Stomach (tissue), 4 donors: Measurements from ENCODE around the gene SPRR2G.
A peak's percentile ranks its signal among the peaks of the same experiment; 100 is the strongest.

Experiments
- EP300 ChIP-seq: sonication (generic); formaldehyde crosslinking; IDR thresholded peaks from one replicate; pipeline ENCODE4 v1.6.1; 2017; ENCODE audit warnings: antibody characterized with exemption
- POLR2A ChIP-seq, 4 donors: fragments of 450-650 bp; IDR thresholded peaks; one replicate each; pipeline ENCODE4 v1.6.1; 2016; ENCODE audit warnings: antibody characterized with exemption in 4 of 4, control low read depth in 2 of 4, mild to moderate bottlenecking in 1 of 4, moderate library complexity in 1 of 4
- POLR2AphosphoS5 ChIP-seq, 3 donors: sonication (generic); formaldehyde crosslinking; IDR thresholded peaks; one replicate each; pipeline ENCODE4 v1.6.1; 2016; ENCODE audit warnings: antibody characterized with exemption in 3 of 3
- TF ChIP-seq, protein P1 (sequence below), 7 experiments: fragments of 450-650 bp in 4 of 7; fragments of 200-600 bp in 3 of 7; sonication (generic) in 3 of 7; IDR thresholded peaks; one replicate each; pipeline ENCODE4 v1.5.1; 2016 to 2019; ENCODE audit warnings: antibody characterized with exemption in 7 of 7, control low read depth in 2 of 7, mild to moderate bottlenecking in 1 of 7

DNA sequence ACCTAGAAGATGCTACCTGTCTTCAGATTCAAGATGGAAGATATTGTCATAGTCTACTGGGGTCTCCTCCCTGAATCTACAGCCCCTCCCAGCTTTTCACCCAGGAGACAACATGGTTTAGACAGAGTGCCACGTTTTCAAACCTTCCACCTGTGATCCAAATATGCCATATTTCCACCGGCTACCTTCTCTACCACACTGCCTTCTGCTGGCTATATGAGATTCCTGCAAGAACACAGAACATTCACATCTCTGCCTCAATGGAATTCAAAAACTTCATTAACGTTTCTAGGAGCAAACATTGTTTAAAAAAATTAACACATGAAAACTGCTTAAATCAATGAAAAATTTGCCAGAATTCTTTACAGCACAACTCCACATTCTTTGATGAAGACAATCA lies 39.7 kb upstream of the SPRR2G start:
- no peak for TF ChIP-seq EP300
- TF ChIP-seq, protein P1, sequence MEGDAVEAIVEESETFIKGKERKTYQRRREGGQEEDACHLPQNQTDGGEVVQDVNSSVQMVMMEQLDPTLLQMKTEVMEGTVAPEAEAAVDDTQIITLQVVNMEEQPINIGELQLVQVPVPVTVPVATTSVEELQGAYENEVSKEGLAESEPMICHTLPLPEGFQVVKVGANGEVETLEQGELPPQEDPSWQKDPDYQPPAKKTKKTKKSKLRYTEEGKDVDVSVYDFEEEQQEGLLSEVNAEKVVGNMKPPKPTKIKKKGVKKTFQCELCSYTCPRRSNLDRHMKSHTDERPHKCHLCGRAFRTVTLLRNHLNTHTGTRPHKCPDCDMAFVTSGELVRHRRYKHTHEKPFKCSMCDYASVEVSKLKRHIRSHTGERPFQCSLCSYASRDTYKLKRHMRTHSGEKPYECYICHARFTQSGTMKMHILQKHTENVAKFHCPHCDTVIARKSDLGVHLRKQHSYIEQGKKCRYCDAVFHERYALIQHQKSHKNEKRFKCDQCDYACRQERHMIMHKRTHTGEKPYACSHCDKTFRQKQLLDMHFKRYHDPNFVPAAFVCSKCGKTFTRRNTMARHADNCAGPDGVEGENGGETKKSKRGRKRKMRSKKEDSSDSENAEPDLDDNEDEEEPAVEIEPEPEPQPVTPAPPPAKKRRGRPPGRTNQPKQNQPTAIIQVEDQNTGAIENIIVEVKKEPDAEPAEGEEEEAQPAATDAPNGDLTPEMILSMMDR (IDR thresholded peaks at IDR 0.05) = peak in 2 of 7 experiments; percentile 19 to 54
- TF ChIP-seq POLR2AphosphoS5 (IDR thresholded peaks at IDR 0.05) = no peak
- no peak for TF ChIP-seq POLR2A (IDR thresholded peaks at IDR 0.05)
